Stimulated activated CD4-positive, alpha-beta T cell treated with anti-CD3 and anti-CD28 coated beads, TNF-alpha, amount 100 ng/mL, for 1 hour (primary cell): ENCODE results near the gene RUFY3.
"Not testable (repeated sequence)": the region's sequence is repeated elsewhere in the genome, so short reads cannot be mapped to it uniquely, and the experiment has no call there.

Experiments
- DNase-seq, 3 donors: peaks; one replicate each; pipeline ENCODE4 v3.0.0-alpha.2; 2020; ENCODE audit warnings: low read depth in 3 of 3, low spot score in 1 of 3

RUFY3 gene

GRCh38 chr4:70735915-70736314 is 14.2 kb downstream of the RUFY3 start:
- not testable (repeated sequence) for DNase-seq

GRCh38 chr4:70737006-70737405 is 15.2 kb downstream of the RUFY3 start:
- DNase-seq: no peak

- no peak for DNase-seq
Measured at GRCh38 chr4:70737409-70737808, 15.6 kb downstream of the RUFY3 start.

- DNase-seq: no peak
Measured at GRCh38 chr4:70739496-70740337, 18.0 kb downstream of the RUFY3 start.

- DNase-seq: no peak
Measured at GRCh38 chr4:70741867-70742658, 20.3 kb downstream of the RUFY3 start.

GRCh38 chr4:70743731-70744130 is 22.0 kb downstream of the RUFY3 start:
- no peak for DNase-seq

- no peak for DNase-seq
Measured at GRCh38 chr4:70746179-70746839, 24.5 kb downstream of the RUFY3 start.

GRCh38 chr4:70747874-70748273 is 26.1 kb downstream of the RUFY3 start:
- no peak for DNase-seq

GRCh38 chr4:70749313-70749712 is 27.5 kb downstream of the RUFY3 start:
- no peak for DNase-seq

- DNase-seq: no peak
Measured at GRCh38 chr4:70752236-70752635, 30.5 kb downstream of the RUFY3 start.

- DNase-seq: no peak
Measured at GRCh38 chr4:70753630-70754029, 31.9 kb downstream of the RUFY3 start.

GRCh38 chr4:70754470-70754869 is 32.7 kb downstream of the RUFY3 start:
- no peak for DNase-seq

- DNase-seq: no peak
Measured at GRCh38 chr4:70754990-70755688, 33.4 kb downstream of the RUFY3 start.

- DNase-seq: no peak
Measured at GRCh38 chr4:70759126-70759525, 37.4 kb downstream of the RUFY3 start.

GRCh38 chr4:70759627-70760026 is 37.9 kb downstream of the RUFY3 start:
- no peak for DNase-seq

GRCh38 chr4:70760662-70761061 is 38.9 kb downstream of the RUFY3 start:
- no peak for DNase-seq

- no peak for DNase-seq
Measured at GRCh38 chr4:70761276-70761816, 39.6 kb downstream of the RUFY3 start.

- DNase-seq: no peak
Measured at GRCh38 chr4:70765368-70765767, 43.6 kb downstream of the RUFY3 start.

- no peak for DNase-seq
Measured at GRCh38 chr4:70768301-70768948, 46.7 kb downstream of the RUFY3 start.

- DNase-seq: not testable (repeated sequence)
Measured at GRCh38 chr4:70769396-70769795, 47.6 kb downstream of the RUFY3 start.
